HepG2 (cell line): ENCODE measurements around the gene CTU2.

Source experiments
- ARNTL ChIP-seq: sonication (generic); formaldehyde crosslinking; IDR thresholded peaks from 2 replicates; pipeline ENCODE4 v1.4.0; 2020; ENCODE audit warnings: mild to moderate bottlenecking, missing genetic modification reagents
- ZNF549 ChIP-seq: sonication (generic); formaldehyde crosslinking; IDR thresholded peaks from 2 replicates; pipeline ENCODE4 v1.5.0; 2020; ENCODE audit warnings: missing genetic modification reagents
- TF ChIP-seq, protein P1 (sequence below): sonication (generic); formaldehyde crosslinking; IDR thresholded peaks from 2 replicates; pipeline ENCODE4 v1.4.0; 2020; ENCODE audit warnings: missing genetic modification reagents
- TF ChIP-seq, protein P2 (sequence below): sonication (generic); formaldehyde crosslinking; IDR thresholded peaks from 2 replicates; pipeline ENCODE4 v1.5.0; 2020; ENCODE audit warnings: mild to moderate bottlenecking, missing genetic modification reagents, moderate library complexity
- TF ChIP-seq, protein P3 (sequence below): sonication (generic); formaldehyde crosslinking; IDR thresholded peaks from 2 replicates; pipeline ENCODE4 v1.4.0; 2020; ENCODE audit warnings: low read depth, mild to moderate bottlenecking, missing genetic modification reagents

DNA sequence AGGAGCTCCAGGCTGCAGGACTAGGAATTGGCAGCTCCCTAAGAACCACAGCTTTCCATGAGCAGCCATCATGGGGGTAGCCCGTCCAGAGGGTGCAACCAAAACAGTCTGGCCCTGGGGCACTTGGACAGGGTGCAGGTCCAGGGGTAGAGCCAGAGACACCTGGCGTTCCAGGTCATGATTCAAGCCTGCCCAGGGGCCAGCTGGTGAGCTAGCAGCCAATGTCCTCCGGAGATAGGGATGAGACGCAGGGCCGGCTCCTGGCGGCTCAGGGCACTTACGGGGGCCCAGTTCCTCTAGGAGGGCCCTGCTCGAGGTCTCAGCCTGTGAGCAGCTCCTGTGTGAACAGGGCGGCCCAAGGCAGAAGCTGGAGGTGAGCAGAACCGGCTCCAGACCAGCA, 56.6 kb downstream of the CTU2 start:
- TF ChIP-seq, protein P1, sequence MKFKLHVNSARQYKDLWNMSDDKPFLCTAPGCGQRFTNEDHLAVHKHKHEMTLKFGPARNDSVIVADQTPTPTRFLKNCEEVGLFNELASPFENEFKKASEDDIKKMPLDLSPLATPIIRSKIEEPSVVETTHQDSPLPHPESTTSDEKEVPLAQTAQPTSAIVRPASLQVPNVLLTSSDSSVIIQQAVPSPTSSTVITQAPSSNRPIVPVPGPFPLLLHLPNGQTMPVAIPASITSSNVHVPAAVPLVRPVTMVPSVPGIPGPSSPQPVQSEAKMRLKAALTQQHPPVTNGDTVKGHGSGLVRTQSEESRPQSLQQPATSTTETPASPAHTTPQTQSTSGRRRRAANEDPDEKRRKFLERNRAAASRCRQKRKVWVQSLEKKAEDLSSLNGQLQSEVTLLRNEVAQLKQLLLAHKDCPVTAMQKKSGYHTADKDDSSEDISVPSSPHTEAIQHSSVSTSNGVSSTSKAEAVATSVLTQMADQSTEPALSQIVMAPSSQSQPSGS (CRISPR knock-in tag) = no peak
- TF ChIP-seq, protein P2, sequence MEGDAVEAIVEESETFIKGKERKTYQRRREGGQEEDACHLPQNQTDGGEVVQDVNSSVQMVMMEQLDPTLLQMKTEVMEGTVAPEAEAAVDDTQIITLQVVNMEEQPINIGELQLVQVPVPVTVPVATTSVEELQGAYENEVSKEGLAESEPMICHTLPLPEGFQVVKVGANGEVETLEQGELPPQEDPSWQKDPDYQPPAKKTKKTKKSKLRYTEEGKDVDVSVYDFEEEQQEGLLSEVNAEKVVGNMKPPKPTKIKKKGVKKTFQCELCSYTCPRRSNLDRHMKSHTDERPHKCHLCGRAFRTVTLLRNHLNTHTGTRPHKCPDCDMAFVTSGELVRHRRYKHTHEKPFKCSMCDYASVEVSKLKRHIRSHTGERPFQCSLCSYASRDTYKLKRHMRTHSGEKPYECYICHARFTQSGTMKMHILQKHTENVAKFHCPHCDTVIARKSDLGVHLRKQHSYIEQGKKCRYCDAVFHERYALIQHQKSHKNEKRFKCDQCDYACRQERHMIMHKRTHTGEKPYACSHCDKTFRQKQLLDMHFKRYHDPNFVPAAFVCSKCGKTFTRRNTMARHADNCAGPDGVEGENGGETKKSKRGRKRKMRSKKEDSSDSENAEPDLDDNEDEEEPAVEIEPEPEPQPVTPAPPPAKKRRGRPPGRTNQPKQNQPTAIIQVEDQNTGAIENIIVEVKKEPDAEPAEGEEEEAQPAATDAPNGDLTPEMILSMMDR (CRISPR knock-in tag) = no peak
- TF ChIP-seq ZNF549 (CRISPR knock-in tag) (no peak), ARNTL (CRISPR knock-in tag) (no peak)
- TF ChIP-seq, protein P3, sequence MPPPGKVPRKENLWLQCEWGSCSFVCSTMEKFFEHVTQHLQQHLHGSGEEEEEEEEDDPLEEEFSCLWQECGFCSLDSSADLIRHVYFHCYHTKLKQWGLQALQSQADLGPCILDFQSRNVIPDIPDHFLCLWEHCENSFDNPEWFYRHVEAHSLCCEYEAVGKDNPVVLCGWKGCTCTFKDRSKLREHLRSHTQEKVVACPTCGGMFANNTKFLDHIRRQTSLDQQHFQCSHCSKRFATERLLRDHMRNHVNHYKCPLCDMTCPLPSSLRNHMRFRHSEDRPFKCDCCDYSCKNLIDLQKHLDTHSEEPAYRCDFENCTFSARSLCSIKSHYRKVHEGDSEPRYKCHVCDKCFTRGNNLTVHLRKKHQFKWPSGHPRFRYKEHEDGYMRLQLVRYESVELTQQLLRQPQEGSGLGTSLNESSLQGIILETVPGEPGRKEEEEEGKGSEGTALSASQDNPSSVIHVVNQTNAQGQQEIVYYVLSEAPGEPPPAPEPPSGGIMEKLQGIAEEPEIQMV (CRISPR knock-in tag) = no peak
